Measurements from ENCODE around the gene HACD2. TPM values are rescaled to one million over a fixed set of nuclear protein-coding genes. Genes with fewer than 3 reads are reported as not detected.
A peak's percentile ranks its signal among the peaks of the same experiment; 100 is the strongest.

The HACD2 gene
- total and polyA plus RNA-seq, 8 donors: 5.3 to 36.0 (median 14.4) TPM

DNA sequence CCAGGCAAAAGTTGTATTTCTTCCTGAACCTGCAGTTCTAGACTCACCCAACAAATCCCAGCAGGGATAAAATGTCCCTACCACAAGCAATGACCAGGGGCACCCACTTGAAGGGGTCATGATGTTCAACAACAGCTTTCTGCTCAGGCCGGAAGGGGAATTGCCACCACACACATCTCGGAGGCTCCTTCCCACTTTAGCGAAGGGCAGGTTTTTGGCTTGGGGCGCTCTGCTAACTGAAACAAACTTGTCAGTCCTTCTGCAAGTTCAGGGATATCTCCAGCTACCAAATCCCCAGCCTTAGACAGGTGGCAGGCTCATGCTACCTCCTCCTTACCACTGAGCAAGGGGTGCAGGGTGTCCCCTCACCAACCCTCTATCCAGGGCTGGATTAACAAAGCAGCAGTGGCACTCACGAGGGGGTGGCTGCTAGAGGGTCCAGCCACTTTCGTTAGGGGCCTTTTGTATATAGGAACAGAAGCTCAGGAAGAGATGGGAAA is 138.2 kb downstream of the HACD2 start:
- WGBS, 5 donors: 48 to 82% (median 66%) methylated on average over 6 of the region's 6 CpGs
- peak overlapping the region in 4 of 5 donors; percentile 36 to 89 (median 80) for H3K27ac ChIP-seq

DNA sequence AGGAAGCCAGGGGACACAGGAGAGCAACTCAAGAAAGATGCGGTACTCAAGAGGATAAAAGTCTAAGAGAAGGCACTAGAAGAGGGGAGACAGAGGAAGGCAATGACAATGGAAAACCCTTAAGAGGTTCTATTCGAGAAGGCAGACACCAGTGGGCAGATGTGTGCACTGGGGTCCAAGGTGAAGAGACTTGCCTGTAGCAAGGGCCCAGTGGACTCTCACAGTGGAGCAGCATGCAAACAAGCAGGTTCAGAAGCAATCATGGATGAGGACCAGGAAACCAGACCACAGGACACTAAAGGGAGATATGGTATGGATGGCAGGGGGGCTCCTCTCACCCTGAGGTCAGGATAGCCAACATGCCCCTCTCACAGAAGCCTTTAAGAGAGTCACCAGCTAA is 138.6 kb downstream of the HACD2 start:
- Histone ChIP-seq H3K27me3 (peaks cover 0 to 62% (median 43%) of the 10 kb centered on the region in 3 donors), H3K4me1 (peaks cover 20 to 51% (median 30%) of the 10 kb centered on the region in 4 donors), H3K9me3 (no peaks in the 10 kb centered on the region), H3K27ac (peak overlapping the region in 4 of 5 donors; percentile 36 to 89 (median 80)), H3K36me3 (no peaks in the 10 kb centered on the region), H3K4me3 (peak overlapping the region; percentile 44 to 78 (median 64))
- TF ChIP-seq EP300 (IDR thresholded peaks at IDR 0.05) (no peak), POLR2A (IDR thresholded peaks at IDR 0.05) (no peak), POLR2AphosphoS5 (IDR thresholded peaks at IDR 0.05) (no peak), CTCF (IDR thresholded peaks at IDR 0.05) (no peak)
- intact Hi-C loops (cut with DNase I; ENCODE audit: low total_unique reads): no loop called here
- 65 to 80% (median 76%) methylated on average over 2 of the region's 2 CpGs for WGBS, 5 donors
- DNase-seq: no peak

More for the DNA sequence above, 138.2 kb downstream of the HACD2 start:
- intact Hi-C loops (cut with DNase I; ENCODE audit: low total_unique reads): no loop called here
- no peaks in the 10 kb centered on the region for H3K9me3 ChIP-seq
- H3K27me3 ChIP-seq: peaks cover 0 to 67% (median 44%) of the 10 kb centered on the region in 3 donors
- DNase-seq: no peak
- H3K4me3 ChIP-seq: peak overlapping the region; percentile 44 to 78 (median 64)
- H3K36me3 ChIP-seq: no peaks in the 10 kb centered on the region
- peaks cover 20 to 51% (median 30%) of the 10 kb centered on the region in 4 donors for H3K4me1 ChIP-seq
- TF ChIP-seq CTCF (IDR thresholded peaks at IDR 0.05): no peak
- TF ChIP-seq POLR2A (IDR thresholded peaks at IDR 0.05): no peak
- no peak for TF ChIP-seq POLR2AphosphoS5 (IDR thresholded peaks at IDR 0.05)
- TF ChIP-seq EP300 (IDR thresholded peaks at IDR 0.05): no peak

GRCh38 chr3:123445702-123446101 is 139.2 kb downstream of the HACD2 start:
- peak overlapping the region in 4 of 5 donors; percentile 36 to 89 (median 80) for H3K27ac ChIP-seq
- peaks cover 20 to 47% (median 29%) of the 10 kb centered on the region in 4 donors for H3K4me1 ChIP-seq
- WGBS, 5 donors: 21 to 53% (median 44%) methylated on average over 2 of the region's 2 CpGs
- peak overlapping the region; percentile 44 to 78 (median 64) for H3K4me3 ChIP-seq
- intact Hi-C loops (cut with DNase I; ENCODE audit: low total_unique reads): no loop called here
- no peaks in the 10 kb centered on the region for H3K9me3 ChIP-seq
- no peak for DNase-seq
- TF ChIP-seq POLR2A (IDR thresholded peaks at IDR 0.05) (no peak), EP300 (IDR thresholded peaks at IDR 0.05) (no peak), CTCF (IDR thresholded peaks at IDR 0.05) (no peak), POLR2AphosphoS5 (IDR thresholded peaks at IDR 0.05) (no peak)
- no peaks in the 10 kb centered on the region for H3K36me3 ChIP-seq
- peaks cover 0 to 57% (median 38%) of the 10 kb centered on the region in 3 donors for H3K27me3 ChIP-seq

- no peaks in the 10 kb centered on the region for H3K36me3 ChIP-seq
- intact Hi-C loops (cut with DNase I; ENCODE audit: low total_unique reads): no loop called here
- peaks cover 15 to 46% (median 22%) of the 10 kb centered on the region in 4 donors for H3K4me1 ChIP-seq
- no peaks in the 10 kb centered on the region for H3K9me3 ChIP-seq
- TF ChIP-seq POLR2A (IDR thresholded peaks at IDR 0.05) (no peak), CTCF (IDR thresholded peaks at IDR 0.05) (no peak), EP300 (IDR thresholded peaks at IDR 0.05) (no peak), POLR2AphosphoS5 (IDR thresholded peaks at IDR 0.05) (no peak)
- peak overlapping the region; percentile 44 to 78 (median 64) for H3K4me3 ChIP-seq
- DNase-seq: no peak
- WGBS, 5 donors: 73 to 82% (median 79%) methylated on average over 1 of the region's 1 CpG
- peaks cover 0 to 47% (median 28%) of the 10 kb centered on the region in 3 donors for H3K27me3 ChIP-seq
- peak overlapping the region in 4 of 5 donors; percentile 37 to 89 (median 63) for H3K27ac ChIP-seq
Observed at GRCh38 chr3:123444744-123445143, 140.1 kb downstream of the HACD2 start.

Data from stomach (tissue), 9 donors.